NCI-H524 (cell line): ENCODE results near the gene CCNY.

Source experiments
- DNase-seq, 2 experiments: peaks; one replicate each; lab custom pipeline; 2025; lab: John Stamatoyannopoulos, UW

The CCNY gene

GRCh38 chr10:35555962-35556930 lies 219.9 kb downstream of the CCNY start:
- DNase-seq: no peak

DNA sequence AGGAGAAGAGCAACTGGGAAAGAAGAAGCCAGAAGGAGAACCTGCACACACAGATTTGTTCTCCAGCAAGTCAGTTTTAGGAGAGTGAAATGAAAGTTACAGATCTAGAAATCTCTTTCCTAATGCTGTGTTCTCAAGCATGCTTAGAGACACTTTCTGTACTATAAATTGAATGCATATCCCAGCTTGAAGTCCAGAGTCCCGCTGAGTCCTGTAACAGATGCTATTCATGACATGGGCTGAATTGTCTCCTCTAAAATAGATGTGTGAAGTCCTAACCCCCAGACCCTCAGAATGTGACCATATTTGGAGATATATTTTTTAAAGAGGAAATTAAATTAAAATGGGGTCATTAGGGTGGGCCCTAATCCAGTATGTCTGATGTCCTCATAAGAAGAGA lies 222.0 kb downstream of the CCNY start:
- DNase-seq: no peak

GRCh38 chr10:35559416-35559815 lies 223.1 kb downstream of the CCNY start:
- peak; percentile 59 to 87 for DNase-seq

DNA sequence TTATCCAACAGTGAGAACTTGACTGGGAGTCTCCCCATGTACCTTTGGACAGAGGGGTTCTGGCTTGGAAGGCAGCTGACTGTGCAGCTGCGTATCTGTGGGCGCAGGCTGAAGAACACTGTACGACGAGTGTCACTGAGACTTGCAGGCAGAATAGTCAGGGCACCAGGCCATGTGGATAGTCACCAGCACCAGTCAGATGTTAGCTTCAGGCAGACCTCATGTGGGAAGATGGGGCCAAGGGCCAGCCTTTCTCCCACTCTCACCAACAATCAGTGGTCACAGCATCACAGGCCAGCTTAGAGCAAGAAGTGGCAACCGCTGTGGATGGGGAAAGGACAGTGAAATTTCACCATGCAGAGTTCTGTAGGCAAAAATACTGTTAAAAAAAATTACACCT lies 225.4 kb downstream of the CCNY start:
- no peak for DNase-seq

GRCh38 chr10:35562427-35562826 lies 226.1 kb downstream of the CCNY start:
- DNase-seq: no peak

GRCh38 chr10:35563261-35563891 lies 227.1 kb downstream of the CCNY start:
- DNase-seq: peak; percentile 64 to 82

DNA sequence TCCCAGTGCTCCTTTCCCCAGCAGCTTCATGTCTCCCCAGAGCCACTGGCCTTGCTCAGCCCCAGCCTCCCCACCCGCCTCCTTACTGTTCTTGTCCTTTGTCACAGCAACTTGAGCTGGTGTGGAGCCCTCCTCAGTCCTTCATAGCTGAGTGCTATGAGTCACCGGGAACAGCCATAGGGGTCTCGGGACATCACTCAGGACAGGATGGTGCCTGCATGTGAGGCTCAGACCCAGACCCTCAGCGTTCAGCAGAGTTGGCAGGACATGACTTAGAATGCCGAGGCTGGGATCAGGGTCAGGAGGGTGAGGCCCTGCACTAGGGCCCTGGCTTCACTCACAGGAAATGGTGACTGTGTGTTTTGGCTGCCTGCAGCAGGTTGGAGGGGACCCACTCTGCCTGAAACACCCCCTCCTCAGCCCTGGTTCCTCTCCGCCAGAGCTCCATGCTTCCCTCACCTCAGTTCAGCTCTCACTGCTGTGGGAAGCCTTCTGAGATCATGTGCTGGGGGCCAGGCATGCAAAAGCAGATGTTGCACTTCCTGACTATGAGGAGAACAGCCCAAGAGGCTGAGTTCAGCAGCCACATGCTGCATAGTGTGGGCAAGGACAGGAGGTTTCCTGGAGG lies 228.1 kb downstream of the CCNY start:
- no peak for DNase-seq

GRCh38 chr10:35565602-35566081 lies 229.3 kb downstream of the CCNY start:
- DNase-seq: no peak

- no peak for DNase-seq
Measured at GRCh38 chr10:35567951-35568350, 231.6 kb downstream of the CCNY start.

- DNase-seq: no peak
Measured at GRCh38 chr10:35568483-35569015, 232.2 kb downstream of the CCNY start.

DNA sequence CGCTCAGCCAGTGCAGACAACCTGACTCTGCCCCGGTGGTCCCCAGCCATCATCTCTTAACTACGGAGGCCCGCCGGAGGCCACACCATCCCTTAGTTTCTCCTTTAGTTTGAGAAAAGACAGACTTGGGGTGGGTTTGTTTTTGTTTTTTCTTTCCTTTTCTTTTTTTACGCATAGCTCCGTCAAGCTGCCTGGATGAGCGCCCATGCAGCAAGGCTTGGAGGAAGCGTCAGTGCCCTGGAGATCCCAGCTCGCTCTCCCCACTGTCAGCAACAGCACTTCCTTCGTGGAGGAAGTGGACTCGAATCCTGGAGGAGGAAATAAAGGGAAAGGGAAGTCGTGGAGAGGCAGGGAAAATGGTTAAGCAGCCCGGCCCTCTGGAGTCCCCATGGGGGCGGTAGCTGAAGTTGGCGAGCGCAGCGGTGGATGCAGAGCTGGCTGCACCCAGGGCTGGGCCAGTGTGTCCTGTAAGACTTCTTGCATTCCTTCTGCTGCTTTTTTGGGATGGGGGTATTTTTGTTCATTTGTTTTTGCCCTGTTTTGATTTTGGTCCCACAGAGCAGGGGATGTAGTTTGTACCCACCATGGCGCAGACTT lies 232.9 kb downstream of the CCNY start:
- DNase-seq: no peak

GRCh38 chr10:35569836-35570235 lies 233.5 kb downstream of the CCNY start:
- DNase-seq: no peak

DNA sequence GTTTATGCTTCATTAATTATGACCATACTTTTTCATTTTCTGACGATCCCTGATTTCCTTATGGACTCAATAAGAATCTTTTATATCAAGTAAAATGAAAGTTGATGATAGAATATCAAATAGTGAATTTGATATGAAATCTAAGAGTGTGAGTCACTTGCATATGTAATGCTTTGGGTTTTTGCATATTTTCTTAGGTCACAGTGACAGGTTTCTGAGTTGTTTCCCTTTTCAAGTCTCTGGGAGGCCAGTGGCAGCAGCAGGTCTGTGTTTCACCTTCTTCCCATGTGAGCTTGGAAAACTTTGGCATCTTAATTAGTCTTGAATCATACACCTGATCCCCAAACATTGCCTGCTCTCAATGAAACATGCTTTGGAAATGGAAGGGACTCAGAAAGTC lies 234.1 kb downstream of the CCNY start:
- DNase-seq: no peak

- no peak for DNase-seq
Measured at GRCh38 chr10:35572583-35572982, 236.3 kb downstream of the CCNY start.

DNA sequence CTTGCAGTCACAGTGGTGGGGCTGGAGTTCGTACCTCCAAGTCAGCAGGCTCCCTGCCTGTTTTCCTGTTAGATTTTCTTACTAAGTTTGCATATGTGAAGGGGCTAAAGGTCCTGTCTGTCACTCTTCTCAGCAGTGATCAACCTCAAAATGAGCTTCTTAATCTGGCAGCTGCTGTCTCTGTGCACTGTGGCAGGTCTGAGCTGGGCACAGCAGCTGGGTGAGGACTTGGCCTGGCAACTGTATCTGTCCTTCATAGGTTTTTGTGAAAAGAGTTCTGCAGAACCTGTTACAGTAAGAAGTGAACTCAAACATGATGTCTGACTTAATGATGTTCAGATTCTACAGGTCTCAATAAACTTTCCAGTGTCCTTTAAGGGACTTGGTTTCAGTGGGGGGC lies 237.5 kb downstream of the CCNY start:
- DNase-seq: peak in 1 of 2 experiments; percentile 25

GRCh38 chr10:35574924-35575352 lies 238.6 kb downstream of the CCNY start:
- no peak for DNase-seq

GRCh38 chr10:35575640-35576039 lies 239.3 kb downstream of the CCNY start:
- DNase-seq: no peak

GRCh38 chr10:35576730-35577129 lies 240.4 kb downstream of the CCNY start:
- no peak for DNase-seq

DNA sequence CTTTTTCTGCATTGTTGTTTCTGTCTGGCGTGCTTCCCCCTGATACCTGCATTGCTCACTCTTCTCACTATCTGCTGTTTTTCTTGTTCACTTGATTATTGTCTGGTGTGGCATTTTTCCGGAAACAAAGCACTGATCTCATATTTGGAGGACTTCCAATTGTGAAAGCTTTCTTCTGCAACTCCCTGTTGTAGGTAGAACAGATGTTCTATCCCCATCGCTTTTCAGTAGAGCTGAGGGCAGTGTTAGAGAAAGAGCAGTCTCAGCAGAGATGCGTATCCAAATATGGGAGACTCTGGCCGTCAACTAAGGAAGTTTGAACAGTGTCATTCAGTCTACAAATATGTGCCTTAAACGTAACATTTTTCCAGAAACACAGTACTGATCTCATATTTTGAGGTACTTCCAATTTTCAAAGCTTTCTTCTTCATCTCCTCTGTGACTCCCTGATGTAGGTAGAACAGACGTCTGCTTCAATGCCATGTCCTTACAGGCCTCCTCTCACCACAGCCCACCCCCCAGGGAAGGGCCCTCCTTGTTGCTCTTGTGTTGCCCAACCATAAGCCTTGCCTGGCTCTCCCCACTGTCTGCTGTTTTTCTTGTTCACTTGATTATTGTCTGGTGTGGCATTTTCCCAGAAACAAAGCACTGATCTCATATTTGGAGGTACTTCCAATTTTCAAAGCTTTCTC lies 241.8 kb downstream of the CCNY start:
- DNase-seq: no peak

- DNase-seq: no peak
Measured at GRCh38 chr10:35578618-35578956, 242.3 kb downstream of the CCNY start.

- peak in 1 of 2 experiments; percentile 32 for DNase-seq
Measured at GRCh38 chr10:35579116-35579515, 242.8 kb downstream of the CCNY start.
